Measurements from ENCODE around the gene ENAM.

DNA sequence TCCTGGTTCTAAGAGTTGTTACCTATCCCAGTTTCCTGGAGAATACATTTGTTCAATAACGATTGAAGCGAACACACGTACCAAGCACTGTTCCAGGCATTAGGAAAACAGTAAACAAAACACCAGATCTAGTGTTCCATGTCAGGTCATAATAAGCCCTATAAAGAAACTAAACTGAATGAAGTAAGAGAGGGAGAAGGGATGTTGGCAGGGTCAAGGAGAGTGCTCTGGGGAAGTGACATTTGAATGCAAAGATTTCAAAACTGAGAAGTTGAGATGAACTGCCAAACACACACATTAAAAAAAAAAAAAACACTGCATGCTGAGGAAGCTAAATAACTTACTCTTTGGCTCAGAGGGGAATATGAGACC is 14.4 kb upstream of the ENAM start:
- TF ChIP-seq CTCF (optimal IDR thresholded peaks at IDR 0.05 in 1 of 3, IDR thresholded peaks at IDR 0.05 in 1 of 3, conservative IDR thresholded peaks at IDR 0.05 in 1 of 3; ENCODE audit: extremely low read depth in 1 of 3, insufficient read depth in 2 of 3, low read length in 3 of 3) (no peak), EZH2 (IDR thresholded peaks at IDR 0.05; ENCODE audit: low read length) (no peak)
